Ishikawa (cell line): ENCODE results near the gene NMRAL1.

ENCODE experiments used
- CEBPB ChIP-seq: IDR thresholded peaks from 2 replicates; pipeline ENCODE4 v1.6.1; 2012
- CREB1 ChIP-seq: IDR thresholded peaks from 2 replicates; pipeline ENCODE4 v1.6.1; 2012; ENCODE audit warnings: low read depth
- EGR1 ChIP-seq: IDR thresholded peaks from 2 replicates; pipeline ENCODE4 v1.6.1; 2012
- EP300 ChIP-seq: IDR thresholded peaks from 2 replicates; pipeline ENCODE4 v1.6.1; 2012; ENCODE audit warnings: borderline replicate concordance
- FOXM1 ChIP-seq: IDR thresholded peaks from 2 replicates; pipeline ENCODE4 v1.6.1; 2012; ENCODE audit warnings: low read depth, borderline replicate concordance
- MAX ChIP-seq: IDR thresholded peaks from 2 replicates; pipeline ENCODE4 v1.6.1; 2012
- NFIC ChIP-seq: IDR thresholded peaks from 2 replicates; pipeline ENCODE4 v1.6.1; 2012
- RAD21 ChIP-seq: IDR thresholded peaks from 2 replicates; pipeline ENCODE4 v1.6.1; 2012; ENCODE audit warnings: low read depth
- REST ChIP-seq: IDR thresholded peaks from 2 replicates; pipeline ENCODE4 v1.6.1; 2012; ENCODE audit warnings: low read depth, mild to moderate bottlenecking
- TAF1 ChIP-seq: IDR thresholded peaks from 2 replicates; pipeline ENCODE4 v1.6.1; 2012; ENCODE audit warnings: low read depth, mild to moderate bottlenecking
- TCF12 ChIP-seq: IDR thresholded peaks from 2 replicates; pipeline ENCODE4 v1.6.1; 2012; ENCODE audit warnings: low read depth
- TEAD4 ChIP-seq: IDR thresholded peaks from 2 replicates; pipeline ENCODE4 v1.6.1; 2012
- USF1 ChIP-seq: IDR thresholded peaks from 2 replicates; pipeline ENCODE4 v1.6.1; 2012
- YY1 ChIP-seq: IDR thresholded peaks from 2 replicates; pipeline ENCODE4 v1.6.1; 2012; ENCODE audit warnings: low read depth
- ZBTB7A ChIP-seq: IDR thresholded peaks from 2 replicates; pipeline ENCODE4 v1.6.1; 2012; ENCODE audit warnings: low read depth

NMRAL1 gene

GRCh38 chr16:4420505-4421105 is 53.8 kb downstream of the NMRAL1 start:
- TF ChIP-seq REST = no peak
- no peak for TF ChIP-seq EGR1
- TF ChIP-seq CEBPB = no peak
- TF ChIP-seq YY1 = no peak
- no peak for TF ChIP-seq MAX
- no peak for TF ChIP-seq USF1
- TF ChIP-seq EP300 = no peak
- TF ChIP-seq TAF1 = no peak
- TF ChIP-seq ZBTB7A = no peak
- TF ChIP-seq FOXM1 = no peak
- no peak for TF ChIP-seq TEAD4
- TF ChIP-seq NFIC = no peak

GRCh38 chr16:4419402-4419959 is 54.9 kb downstream of the NMRAL1 start:
- TF ChIP-seq ZBTB7A (no peak), CREB1 (no peak), REST (no peak), FOXM1 (no peak), TEAD4 (no peak), EGR1 (no peak), USF1 (no peak), MAX (no peak), EP300 (no peak), TAF1 (no peak), YY1 (no peak), TCF12 (no peak), RAD21 (no peak), CEBPB (no peak), NFIC (no peak)

GRCh38 chr16:4416200-4417032 is 58.0 kb downstream of the NMRAL1 start, which contains the start of gene CORO7:
TSS of gene CORO7 (minus strand) at chr16:4416596. CDS start at chr16:4416518, 78 bp downstream.
- no peak for TF ChIP-seq CREB1
- TF ChIP-seq EGR1 = no peak
- TF ChIP-seq ZBTB7A = peak; percentile 31; the same call in 1 of the 2 replicates
- TF ChIP-seq USF1 = peak; percentile 99
- peak; percentile 93 for TF ChIP-seq MAX
- TF ChIP-seq EP300 = no peak
- TF ChIP-seq NFIC = no peak

- TF ChIP-seq FOXM1 (no peak), YY1 (no peak), RAD21 (no peak), EP300 (no peak), MAX (no peak), REST (no peak)
These were observed 58.8 kb downstream of the NMRAL1 start for GRCh38 chr16:4415538-4416199.
